RCC 7860 (cell line): ENCODE measurements around the gene TFE3.

Source experiments
- DNase-seq: peaks from one replicate; pipeline ENCODE4 v3.0.0-alpha.2; 2015; ENCODE audit warnings: low spot score
- FAIRE-seq: peaks from 2 replicates; lab custom pipeline; 2012; peaks lifted over from hg19 to GRCh38; lab: Jason Lieb, UNC

The TFE3 gene

GRCh38 chrX:49043220-49043986, at the start of gene TFE3:
Gene TFE3, minus strand, starts transcription at chrX:49043357. Its CDS starts 131 bp downstream, at chrX:49043226.
- FAIRE-seq: peak; percentile 99
- DNase-seq: peak; percentile 97

- no peak for DNase-seq
- no peak for FAIRE-seq
Measured at GRCh38 chrX:49089553-49089952, 46.4 kb upstream of the TFE3 start.

GRCh38 chrX:49082271-49082871, 39.2 kb upstream of the TFE3 start:
- DNase-seq (no peak), FAIRE-seq (no peak)

DNA sequence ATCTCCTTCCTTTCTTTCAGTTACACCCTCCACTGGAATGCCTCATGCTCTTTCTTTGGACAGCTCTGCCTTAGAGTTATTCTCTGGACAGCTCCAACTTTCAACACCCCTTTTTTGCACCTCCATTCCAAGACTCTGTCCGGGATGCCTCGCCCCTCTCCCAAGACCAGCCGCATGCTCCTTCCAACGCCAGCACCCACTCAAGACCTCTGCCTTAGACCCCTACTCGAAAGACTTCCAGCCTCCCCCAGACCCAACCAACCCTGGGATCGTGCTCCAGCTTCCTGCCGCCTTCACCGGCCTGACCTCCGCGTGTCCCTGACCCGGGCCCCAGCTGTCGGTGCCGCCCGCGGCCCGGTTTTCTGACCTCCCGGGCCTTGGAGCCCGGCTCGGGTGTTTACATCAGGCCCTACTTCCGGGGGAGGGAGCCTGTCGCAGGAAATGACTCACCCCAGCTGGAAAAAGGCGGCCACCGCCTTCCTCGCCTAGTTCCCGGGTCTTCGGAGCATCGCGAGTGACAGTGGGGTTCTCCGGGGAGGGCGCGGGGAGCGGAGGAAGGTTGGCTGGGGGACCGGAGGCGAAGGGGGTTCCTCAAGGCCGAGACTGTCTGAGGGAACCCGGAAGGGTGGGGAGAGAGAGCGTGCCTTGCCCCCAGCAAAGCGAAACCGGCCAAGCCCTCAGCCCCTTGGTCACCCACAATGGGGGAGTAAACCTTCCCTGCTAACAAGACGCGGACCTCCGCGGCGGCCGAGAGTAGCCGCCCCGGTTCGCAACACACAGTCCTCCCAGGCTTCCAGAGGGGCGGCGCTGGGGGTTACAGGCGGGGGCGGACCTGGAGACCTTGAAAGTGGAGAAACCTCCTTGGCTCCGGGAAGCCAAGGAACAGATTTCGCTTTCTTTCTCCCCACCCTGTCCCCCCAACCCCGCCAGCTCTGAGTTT, 36.6 kb upstream of the TFE3 start, which contains the start of gene WDR45:
WDR45 (minus strand) TSS at position 399 of the 940 bp plus-strand sequence. CDS start 1,792 bp downstream, outside the sequence.
- DNase-seq: peak; percentile 52
- no peak for FAIRE-seq

DNA sequence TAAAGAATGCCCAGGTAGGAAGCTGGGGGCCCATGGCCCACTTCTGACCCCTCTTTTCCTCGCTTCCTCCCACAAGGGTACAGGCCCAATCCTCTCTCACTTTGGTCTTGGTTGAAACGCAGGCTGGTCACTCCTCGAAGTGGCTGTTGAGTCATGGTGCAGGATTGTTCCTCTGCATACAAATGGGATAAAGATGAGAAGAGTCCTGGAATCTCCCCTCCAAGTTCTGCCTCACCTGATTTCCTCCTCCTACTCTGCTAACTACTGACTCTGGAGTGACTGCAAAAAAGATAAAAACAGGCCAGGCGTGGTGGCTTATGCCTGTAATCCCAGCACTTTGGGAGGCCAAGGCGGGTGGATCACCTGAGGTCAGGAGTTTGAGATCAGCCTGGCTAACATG, 34.8 kb upstream of the TFE3 start:
- DNase-seq: no peak
- FAIRE-seq: no peak

GRCh38 chrX:49075347-49075746, 32.2 kb upstream of the TFE3 start:
- DNase-seq (no peak), FAIRE-seq (no peak)

DNA sequence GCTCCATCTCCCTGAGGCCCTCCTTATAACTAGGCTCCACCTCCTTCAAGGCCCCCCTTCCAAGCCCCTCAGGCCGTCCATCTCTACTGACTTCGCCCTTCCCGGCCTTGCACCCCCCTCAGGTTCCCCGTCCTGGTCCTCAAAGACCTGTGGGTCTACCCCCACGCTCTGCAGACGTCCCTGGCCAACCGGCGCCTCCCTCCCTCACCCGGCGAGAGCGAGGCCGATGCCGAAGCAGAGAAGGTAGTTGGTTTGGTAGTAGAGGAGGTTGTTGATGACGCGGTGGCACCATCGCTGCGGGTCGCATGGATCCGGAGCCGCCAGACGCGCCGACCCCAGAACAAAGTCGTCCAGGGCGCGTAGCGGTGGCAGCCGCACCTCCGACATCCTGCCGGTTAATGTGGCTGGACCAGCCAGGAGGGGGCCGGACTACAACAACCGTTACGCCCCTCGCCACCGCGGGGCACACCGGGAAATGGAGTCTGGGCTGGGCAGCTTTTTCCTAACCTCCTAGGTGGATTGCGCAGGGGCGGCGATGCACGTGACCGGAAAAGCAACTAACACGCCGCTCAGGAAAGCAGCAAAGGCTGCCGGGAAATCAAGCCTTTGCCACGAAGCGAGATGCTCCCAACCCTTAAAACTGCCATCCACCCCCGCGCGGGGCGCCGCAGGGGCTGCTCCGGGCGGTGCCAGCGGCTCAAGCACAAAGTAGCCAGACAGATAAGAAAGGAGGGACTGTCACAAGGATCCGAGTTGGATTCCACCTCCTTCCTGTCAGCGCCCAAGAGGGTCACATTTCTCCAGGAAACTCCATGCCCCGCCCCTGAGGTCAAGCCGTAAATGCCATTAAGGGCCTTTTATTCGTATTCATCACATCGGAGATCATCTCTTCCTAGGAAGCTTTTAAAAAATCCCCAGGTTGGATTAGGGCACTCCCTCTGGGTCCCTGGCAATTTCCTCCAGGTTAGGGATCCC, 30.7 kb upstream of the TFE3 start, which contains the start of gene PRAF2:
PRAF2 (minus strand) TSS at position 402 of the 975 bp plus-strand sequence; CDS start at position 387, 15 bp downstream.
- FAIRE-seq: peak; percentile 73

DNA sequence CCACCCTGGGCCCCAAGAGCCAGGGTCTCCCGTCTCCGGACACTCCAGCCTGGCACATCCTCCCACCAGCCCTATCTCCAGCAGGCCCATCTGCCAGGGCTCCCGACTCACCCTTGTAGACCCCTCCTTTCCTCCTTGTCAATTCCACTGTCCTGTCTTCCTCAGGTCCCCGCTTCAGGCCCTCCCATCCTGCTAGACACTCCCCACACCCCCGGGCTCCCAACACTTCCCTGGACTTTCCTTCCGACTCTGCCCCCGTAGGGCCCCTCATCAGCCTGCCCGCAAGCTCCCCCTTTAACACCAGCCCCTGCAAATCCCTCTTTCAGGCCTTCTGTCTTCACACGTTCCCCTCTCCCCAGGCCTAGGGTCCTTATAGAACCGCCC, 29.5 kb upstream of the TFE3 start:
- DNase-seq (no peak), FAIRE-seq (no peak)

More for the DNA sequence above, 30.7 kb upstream of the TFE3 start, which contains the start of gene PRAF2:
- DNase-seq: peak; percentile 65

- no peak for DNase-seq
- no peak for FAIRE-seq
Measured at GRCh38 chrX:49071877-49072711, 28.9 kb upstream of the TFE3 start.

DNA sequence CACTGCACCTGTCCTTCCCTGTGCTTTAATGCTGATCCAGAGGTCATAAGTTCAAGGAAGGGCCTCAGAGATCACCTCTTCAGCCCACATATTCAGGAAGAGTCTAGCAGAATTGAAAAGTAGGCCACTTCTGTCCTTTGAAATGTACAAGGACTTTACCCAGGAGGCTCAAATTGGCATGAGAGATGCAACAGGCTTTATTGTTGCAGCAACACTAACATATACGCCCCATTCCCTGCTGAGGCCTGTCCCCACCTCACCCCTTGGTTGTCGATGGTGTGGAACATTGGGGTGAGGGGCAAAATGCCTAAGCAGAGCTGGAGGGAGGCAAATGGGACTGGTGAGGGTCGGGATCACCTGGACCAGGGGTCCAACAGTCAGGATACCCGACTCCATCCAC, 27.8 kb upstream of the TFE3 start:
- FAIRE-seq (no peak), DNase-seq (no peak)

- FAIRE-seq (no peak), DNase-seq (no peak)
Measured at GRCh38 chrX:49069038-49069437, 25.9 kb upstream of the TFE3 start.

- FAIRE-seq (no peak), DNase-seq (no peak)
Measured at GRCh38 chrX:49067285-49068120, 24.3 kb upstream of the TFE3 start.

GRCh38 chrX:49066690-49067089, 23.5 kb upstream of the TFE3 start:
- FAIRE-seq (no peak), DNase-seq (no peak)

GRCh38 chrX:49066278-49066677, 23.1 kb upstream of the TFE3 start:
- DNase-seq (no peak), FAIRE-seq (no peak)

DNA sequence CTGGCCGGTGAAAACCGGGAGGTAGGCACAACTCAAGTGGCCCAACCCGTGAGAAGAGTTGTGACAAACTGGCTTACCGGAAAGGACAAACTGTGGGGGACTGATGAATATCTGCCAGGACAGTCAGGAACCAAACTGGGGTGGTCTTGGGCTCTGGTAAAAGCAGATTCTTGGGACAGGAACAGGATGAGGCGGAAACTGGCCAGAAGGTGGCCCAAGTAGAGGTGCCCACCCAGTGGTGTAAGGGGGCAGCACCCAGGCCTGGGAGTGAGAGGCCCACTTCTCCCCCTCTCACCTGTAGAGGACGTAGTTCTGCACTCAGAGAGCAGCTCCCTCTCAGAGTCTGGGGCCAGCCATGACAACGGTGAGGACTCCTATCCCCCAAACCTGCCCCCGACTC, 21.6 kb upstream of the TFE3 start:
- no peak for FAIRE-seq
- no peak for DNase-seq

GRCh38 chrX:49064303-49064702, 21.1 kb upstream of the TFE3 start:
- no peak for FAIRE-seq
- DNase-seq: no peak

DNA sequence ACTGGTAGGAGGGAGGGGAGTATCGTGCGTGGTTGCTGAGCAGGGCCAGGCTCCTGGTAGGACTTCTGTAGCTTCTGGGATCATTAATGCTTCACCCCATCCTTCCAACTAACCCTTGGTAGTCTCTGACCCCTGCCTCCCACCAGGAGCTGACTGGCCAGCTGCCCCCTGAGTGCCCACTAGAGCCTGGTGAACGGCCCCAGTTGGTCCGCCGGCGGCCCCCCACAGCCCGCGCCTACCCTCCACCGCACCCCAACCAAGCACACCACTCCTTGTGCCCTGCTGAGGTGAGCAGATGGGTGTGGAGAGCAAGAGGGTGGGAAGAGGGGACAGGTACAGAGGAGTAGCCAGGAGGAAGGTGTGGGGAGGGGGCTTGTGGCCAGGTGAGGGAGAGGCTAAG, 20.6 kb upstream of the TFE3 start:
- DNase-seq: no peak
- FAIRE-seq: no peak

DNA sequence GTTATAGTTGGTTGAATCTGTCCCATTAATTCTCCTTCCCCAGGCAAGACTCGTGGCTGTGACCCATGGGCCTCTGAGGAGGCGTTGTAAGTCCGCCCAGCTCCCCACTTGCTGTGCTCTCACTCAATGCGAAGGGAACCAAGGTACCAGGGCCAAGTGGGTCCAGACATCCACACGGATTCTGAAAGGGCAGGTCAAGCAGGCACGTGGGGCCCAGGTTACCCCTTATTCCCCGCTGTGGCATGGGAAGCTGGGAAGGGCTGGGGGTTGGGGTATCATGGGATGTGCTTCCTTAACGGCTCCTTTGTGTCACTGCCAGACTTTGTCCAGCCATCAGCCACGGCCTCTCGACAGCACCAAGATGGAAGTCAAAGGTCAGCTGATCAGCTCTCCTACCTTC, 18.8 kb upstream of the TFE3 start:
- FAIRE-seq (no peak), DNase-seq (no peak)
